ENCODE data around the gene PRTFDC1. TPM values are rescaled to one million over a fixed set of nuclear protein-coding genes. Genes with fewer than 3 reads are reported as not detected.
A peak's percentile ranks its signal among the peaks of the same experiment; 100 is the strongest.

Gene PRTFDC1
- total RNA-seq, 2 donors from 2014 or later = 14.5 to 18.3 TPM

- H3K4me1 Mint-ChIP-seq = peaks cover 7% of the 10 kb centered on the region
- TF ChIP-seq, protein P1, sequence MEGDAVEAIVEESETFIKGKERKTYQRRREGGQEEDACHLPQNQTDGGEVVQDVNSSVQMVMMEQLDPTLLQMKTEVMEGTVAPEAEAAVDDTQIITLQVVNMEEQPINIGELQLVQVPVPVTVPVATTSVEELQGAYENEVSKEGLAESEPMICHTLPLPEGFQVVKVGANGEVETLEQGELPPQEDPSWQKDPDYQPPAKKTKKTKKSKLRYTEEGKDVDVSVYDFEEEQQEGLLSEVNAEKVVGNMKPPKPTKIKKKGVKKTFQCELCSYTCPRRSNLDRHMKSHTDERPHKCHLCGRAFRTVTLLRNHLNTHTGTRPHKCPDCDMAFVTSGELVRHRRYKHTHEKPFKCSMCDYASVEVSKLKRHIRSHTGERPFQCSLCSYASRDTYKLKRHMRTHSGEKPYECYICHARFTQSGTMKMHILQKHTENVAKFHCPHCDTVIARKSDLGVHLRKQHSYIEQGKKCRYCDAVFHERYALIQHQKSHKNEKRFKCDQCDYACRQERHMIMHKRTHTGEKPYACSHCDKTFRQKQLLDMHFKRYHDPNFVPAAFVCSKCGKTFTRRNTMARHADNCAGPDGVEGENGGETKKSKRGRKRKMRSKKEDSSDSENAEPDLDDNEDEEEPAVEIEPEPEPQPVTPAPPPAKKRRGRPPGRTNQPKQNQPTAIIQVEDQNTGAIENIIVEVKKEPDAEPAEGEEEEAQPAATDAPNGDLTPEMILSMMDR (conservative IDR thresholded peaks at IDR 0.05) = no peak
- H3K27ac Mint-ChIP-seq = no peak overlapping the region
- no peak overlapping the region for H3K4me3 ChIP-seq (ENCODE audit: low read length)
- no peaks in the 10 kb centered on the region for H3K36me3 ChIP-seq (ENCODE audit: control insufficient read depth, insufficient read depth, low read length)
- no peak for DNase-seq
- no peak overlapping the region for H3K4me3 Mint-ChIP-seq
- H3K27me3 ChIP-seq (ENCODE audit: control insufficient read depth, insufficient read depth, low read length, poor library complexity, severe bottlenecking) = no peaks in the 10 kb centered on the region
- peak overlapping the region; percentile 79 for H3K27ac ChIP-seq (ENCODE audit: low read depth, low read length)
- H3K36me3 Mint-ChIP-seq (ENCODE audit: low read depth) = peaks cover 9% of the 10 kb centered on the region
- no peaks in the 10 kb centered on the region for H3K4me1 ChIP-seq (ENCODE audit: control insufficient read depth, insufficient read depth, low read length)
- no peaks in the 10 kb centered on the region for H3K9me3 Mint-ChIP-seq
- H3K9ac ChIP-seq (ENCODE audit: extremely low read depth, low read length, poor library complexity, severe bottlenecking) = no peak overlapping the region
- 67 to 88% methylated on average over 1 to 2 of the region's 2 CpGs for WGBS, 2 experiments (ENCODE audit: insufficient coverage in 1 of 2, insufficient read length in 1 of 2)
- H3K27me3 Mint-ChIP-seq (ENCODE audit: insufficient read depth) = no peaks in the 10 kb centered on the region
- no peaks in the 10 kb centered on the region for H3K9me3 ChIP-seq (ENCODE audit: control insufficient read depth, low read length)
Observed at GRCh38 chr10:24883176-24883575, 69.2 kb downstream of the PRTFDC1 start.

DNA sequence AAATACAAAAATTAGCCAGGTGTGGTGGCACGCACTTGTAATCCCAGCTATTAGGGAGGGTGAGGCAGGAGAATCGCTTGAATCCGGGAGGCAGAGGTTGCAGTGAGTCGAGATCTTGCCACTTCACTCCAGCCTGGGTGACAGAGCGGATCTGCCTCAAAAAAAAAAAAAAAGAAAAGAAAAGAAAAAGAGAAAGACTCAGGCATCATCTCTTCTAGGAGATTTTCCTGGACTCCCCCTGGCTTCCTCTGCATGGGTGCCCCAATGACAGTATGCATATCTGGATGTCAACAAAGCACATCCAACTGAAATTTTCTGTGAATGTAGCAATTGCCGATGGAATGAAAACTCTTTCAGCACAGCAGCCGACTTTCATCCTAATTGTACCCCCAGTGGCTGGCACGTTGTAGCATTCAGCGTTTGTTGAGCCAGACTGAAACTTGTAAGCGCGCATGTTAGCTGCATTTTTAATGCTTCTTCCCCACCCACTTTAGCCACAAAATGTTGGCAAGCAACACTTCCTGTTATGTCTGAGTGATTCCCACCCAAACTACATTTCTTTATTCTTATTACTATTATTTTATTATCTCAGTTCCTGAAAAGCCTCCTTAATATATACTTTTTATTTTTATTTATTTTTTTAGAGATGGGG, 70.2 kb downstream of the PRTFDC1 start:
- no peaks in the 10 kb centered on the region for H3K36me3 ChIP-seq (ENCODE audit: control insufficient read depth, insufficient read depth, low read length)
- no peaks in the 10 kb centered on the region for H3K9me3 ChIP-seq (ENCODE audit: control insufficient read depth, low read length)
- Mint-ChIP-seq H3K36me3 (ENCODE audit: low read depth) (peaks cover 9% of the 10 kb centered on the region), H3K27ac (no peak overlapping the region), H3K4me3 (no peak overlapping the region), H3K9me3 (no peaks in the 10 kb centered on the region), H3K4me1 (peaks cover 7% of the 10 kb centered on the region), H3K27me3 (ENCODE audit: insufficient read depth) (no peaks in the 10 kb centered on the region)
- DNase-seq = no peak
- H3K4me1 ChIP-seq (ENCODE audit: control insufficient read depth, insufficient read depth, low read length) = no peaks in the 10 kb centered on the region
- 82 to 94% methylated on average over 8 to 11 of the region's 11 CpGs for WGBS, 2 experiments (ENCODE audit: insufficient coverage in 1 of 2, insufficient read length in 1 of 2)
- no peak overlapping the region for H3K9ac ChIP-seq (ENCODE audit: extremely low read depth, low read length, poor library complexity, severe bottlenecking)
- H3K27me3 ChIP-seq (ENCODE audit: control insufficient read depth, insufficient read depth, low read length, poor library complexity, severe bottlenecking) = no peaks in the 10 kb centered on the region
- no peak overlapping the region for H3K4me3 ChIP-seq (ENCODE audit: low read length)
- no peak overlapping the region for H3K27ac ChIP-seq (ENCODE audit: low read depth, low read length)
- TF ChIP-seq, protein P1 (conservative IDR thresholded peaks at IDR 0.05) = no peak

DNA sequence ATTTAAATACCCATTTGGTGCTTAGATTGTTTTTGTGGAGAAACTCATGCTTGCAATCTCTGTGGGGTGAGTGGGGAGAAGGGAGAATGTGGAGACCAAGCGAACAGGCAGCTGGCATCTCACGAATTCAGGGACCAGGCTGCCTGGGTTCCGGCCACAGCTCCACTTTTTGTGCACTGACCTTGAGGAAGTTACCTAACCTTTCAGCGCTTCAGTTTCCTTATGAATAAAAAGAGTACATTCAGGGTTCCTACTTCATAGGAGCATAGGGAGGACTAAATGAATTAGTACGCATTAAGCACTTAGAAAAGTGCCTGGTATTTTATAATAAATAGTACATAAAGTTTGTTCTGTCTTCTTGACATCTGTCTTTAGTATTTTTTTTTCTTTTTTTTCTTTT, 72.5 kb downstream of the PRTFDC1 start:
- H3K9me3 ChIP-seq (ENCODE audit: control insufficient read depth, low read length) = peaks cover 2% of the 10 kb centered on the region
- Mint-ChIP-seq H3K9me3 (no peaks in the 10 kb centered on the region), H3K36me3 (ENCODE audit: low read depth) (peaks cover 11% of the 10 kb centered on the region), H3K4me1 (no peaks in the 10 kb centered on the region), H3K4me3 (no peak overlapping the region), H3K27me3 (ENCODE audit: insufficient read depth) (no peaks in the 10 kb centered on the region), H3K27ac (no peak overlapping the region)
- H3K4me3 ChIP-seq (ENCODE audit: low read length) = no peak overlapping the region
- no peak overlapping the region for H3K9ac ChIP-seq (ENCODE audit: extremely low read depth, low read length, poor library complexity, severe bottlenecking)
- H3K27ac ChIP-seq (ENCODE audit: low read depth, low read length) = no peak overlapping the region
- H3K4me1 ChIP-seq (ENCODE audit: control insufficient read depth, insufficient read depth, low read length) = no peaks in the 10 kb centered on the region
- 82 to 88% methylated on average over 3 to 5 of the region's 5 CpGs for WGBS, 2 experiments (ENCODE audit: insufficient coverage in 1 of 2, insufficient read length in 1 of 2)
- H3K27me3 ChIP-seq (ENCODE audit: control insufficient read depth, insufficient read depth, low read length, poor library complexity, severe bottlenecking) = no peaks in the 10 kb centered on the region
- H3K36me3 ChIP-seq (ENCODE audit: control insufficient read depth, insufficient read depth, low read length) = no peaks in the 10 kb centered on the region
- TF ChIP-seq, protein P1 (conservative IDR thresholded peaks at IDR 0.05) = no peak
- DNase-seq = no peak

All from endodermal cell (in vitro differentiated cells).